ENCODE data around the gene PPM1A. TPM values are rescaled to one million over a fixed set of nuclear protein-coding genes. Genes with fewer than 3 reads are reported as not detected.

PPM1A gene
- total and polyA plus RNA-seq, 2 donors (not counting 1 experiment from before 2014, with no cell fraction given) = 15.5 to 59.0 TPM

DNA sequence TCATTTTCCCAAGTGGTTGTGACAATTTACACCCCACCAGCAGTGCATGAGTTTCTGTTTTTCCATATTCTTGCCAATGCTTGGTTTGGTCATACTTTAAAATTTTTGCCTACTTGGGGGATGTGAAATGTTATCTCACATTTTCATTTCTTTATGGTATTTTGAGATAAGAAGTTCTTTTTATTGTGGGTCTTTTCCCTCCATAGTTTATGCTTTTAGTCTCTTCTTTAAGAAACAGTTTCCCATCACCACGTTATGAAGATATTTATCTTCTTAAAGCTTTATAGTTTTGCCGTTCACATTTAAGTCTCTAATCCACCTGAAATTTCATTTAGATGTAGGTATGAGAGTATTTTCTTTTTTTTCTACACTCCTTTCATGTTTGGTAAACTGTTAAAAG is 95.7 kb downstream of the PPM1A start:
- CTCF ChIA-PET = interaction anchor here (1.5 kb wide), 1 partner anchor 908 kb away, joined by 3 read pairs; no protein-coding TSS in a partner anchor
- Mint-ChIP-seq H3K27ac (no peak overlapping the region), H3K4me1 (no peaks in the 10 kb centered on the region), H3K27me3 (peaks cover 8% of the 10 kb centered on the region), H3K9me3 (ENCODE audit: insufficient read depth) (no peaks in the 10 kb centered on the region), H3K4me3 (no peak overlapping the region)
- no CpG with 5 or more reads among the region's 2 CpGs for WGBS (ENCODE audit: insufficient coverage)
- Histone ChIP-seq H3K27ac (ENCODE audit: low read length in 2 of 2) (no peak overlapping the region), H2AFZ (ENCODE audit: insufficient read depth, low read depth, low read length, poor library complexity, severe bottlenecking) (no peak overlapping the region), H3K27me3 (replicated peaks in 1 of 4; ENCODE audit: control extremely low read depth in 1 of 4, control insufficient read depth in 3 of 4, insufficient read depth in 4 of 4, low read length in 3 of 4) (peaks cover 0 to 4% (median under 1%) of the 10 kb centered on the region in 4 experiments), H3K36me3 (replicated peaks in 1 of 2; ENCODE audit: control extremely low read depth in 1 of 2, control insufficient read depth in 1 of 2, extremely low read depth in 1 of 2, insufficient read depth in 2 of 2, low read length in 1 of 2) (no peaks in the 10 kb centered on the region), H3K9me3 (ENCODE audit: control extremely low read depth in 1 of 3, control insufficient read depth in 2 of 3, insufficient read depth in 1 of 3, low read length in 2 of 3) (no peaks in the 10 kb centered on the region), H4K20me1 (ENCODE audit: control insufficient read depth, insufficient read depth, low read length, poor library complexity, severe bottlenecking) (no peaks in the 10 kb centered on the region), H3K4me1 (ENCODE audit: control insufficient read depth in 2 of 2, insufficient read depth in 2 of 2, low read length in 2 of 2) (no peaks in the 10 kb centered on the region), H3K9ac (ENCODE audit: low read length) (no peak overlapping the region), H3K4me3 (ENCODE audit: control extremely low read depth in 1 of 5, extremely low read depth in 1 of 5, insufficient read depth in 1 of 5, low read depth in 2 of 5, low read length in 4 of 5) (no peak overlapping the region), H3K4me2 (replicated peaks; ENCODE audit: low read depth, low read length, poor library complexity, severe bottlenecking) (no peak overlapping the region), H3K79me2 (ENCODE audit: control insufficient read depth, insufficient read depth, low read length) (no peaks in the 10 kb centered on the region)
- TF ChIP-seq EZH2 (IDR thresholded peaks at IDR 0.05; ENCODE audit: borderline replicate concordance, insufficient read depth, low read depth, low read length, poor library complexity, severe bottlenecking) = no peak
- ATAC-seq (ENCODE audit: low read depth) = no peak
- POLR2A ChIA-PET = no interaction called here
- DNase-seq = no peak
- intact Hi-C loops (cut with micrococcal nuclease) = no loop called here

DNA sequence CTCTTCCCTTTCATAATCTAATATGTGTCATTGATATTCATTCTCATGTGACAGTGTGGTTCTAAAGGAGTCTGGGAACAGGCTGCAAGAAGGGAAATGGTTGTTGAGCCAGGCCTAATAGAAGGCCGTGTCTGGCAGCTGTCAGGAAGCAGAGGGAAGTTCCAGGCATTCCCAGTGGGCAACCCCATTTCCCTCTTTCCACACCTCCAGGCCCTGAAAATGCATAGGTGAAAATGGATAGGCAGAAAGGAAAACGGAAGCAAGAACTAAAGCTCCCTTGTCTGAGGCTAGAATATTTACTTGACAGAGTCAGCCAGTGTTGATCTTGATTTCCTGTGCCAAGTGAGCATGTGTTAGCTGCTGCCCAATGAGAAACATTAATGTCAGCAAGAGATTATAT is 97.7 kb downstream of the PPM1A start:
- Histone ChIP-seq H3K9ac (ENCODE audit: low read length) (no peak overlapping the region), H3K27ac (ENCODE audit: low read length in 2 of 2) (no peak overlapping the region), H4K20me1 (ENCODE audit: control insufficient read depth, insufficient read depth, low read length, poor library complexity, severe bottlenecking) (no peaks in the 10 kb centered on the region), H3K4me2 (replicated peaks; ENCODE audit: low read depth, low read length, poor library complexity, severe bottlenecking) (no peak overlapping the region), H3K4me1 (ENCODE audit: control insufficient read depth in 2 of 2, insufficient read depth in 2 of 2, low read length in 2 of 2) (no peaks in the 10 kb centered on the region), H2AFZ (ENCODE audit: insufficient read depth, low read depth, low read length, poor library complexity, severe bottlenecking) (no peak overlapping the region), H3K36me3 (replicated peaks in 1 of 2; ENCODE audit: control extremely low read depth in 1 of 2, control insufficient read depth in 1 of 2, extremely low read depth in 1 of 2, insufficient read depth in 2 of 2, low read length in 1 of 2) (no peaks in the 10 kb centered on the region), H3K9me3 (ENCODE audit: control extremely low read depth in 1 of 3, control insufficient read depth in 2 of 3, insufficient read depth in 1 of 3, low read length in 2 of 3) (no peaks in the 10 kb centered on the region), H3K27me3 (replicated peaks in 1 of 4; ENCODE audit: control extremely low read depth in 1 of 4, control insufficient read depth in 3 of 4, insufficient read depth in 4 of 4, low read length in 3 of 4) (peaks cover 0 to 10% (median 2%) of the 10 kb centered on the region in 4 experiments), H3K4me3 (ENCODE audit: control extremely low read depth in 1 of 5, extremely low read depth in 1 of 5, insufficient read depth in 1 of 5, low read depth in 2 of 5, low read length in 4 of 5) (no peak overlapping the region), H3K79me2 (ENCODE audit: control insufficient read depth, insufficient read depth, low read length) (no peaks in the 10 kb centered on the region)
- ChIA-PET CTCF (interaction anchor here (4.5 kb wide), 1 partner anchor 15 kb away, joined by 37 read pairs; no protein-coding TSS in a partner anchor), POLR2A (no interaction called here)
- TF ChIP-seq, protein P1, sequence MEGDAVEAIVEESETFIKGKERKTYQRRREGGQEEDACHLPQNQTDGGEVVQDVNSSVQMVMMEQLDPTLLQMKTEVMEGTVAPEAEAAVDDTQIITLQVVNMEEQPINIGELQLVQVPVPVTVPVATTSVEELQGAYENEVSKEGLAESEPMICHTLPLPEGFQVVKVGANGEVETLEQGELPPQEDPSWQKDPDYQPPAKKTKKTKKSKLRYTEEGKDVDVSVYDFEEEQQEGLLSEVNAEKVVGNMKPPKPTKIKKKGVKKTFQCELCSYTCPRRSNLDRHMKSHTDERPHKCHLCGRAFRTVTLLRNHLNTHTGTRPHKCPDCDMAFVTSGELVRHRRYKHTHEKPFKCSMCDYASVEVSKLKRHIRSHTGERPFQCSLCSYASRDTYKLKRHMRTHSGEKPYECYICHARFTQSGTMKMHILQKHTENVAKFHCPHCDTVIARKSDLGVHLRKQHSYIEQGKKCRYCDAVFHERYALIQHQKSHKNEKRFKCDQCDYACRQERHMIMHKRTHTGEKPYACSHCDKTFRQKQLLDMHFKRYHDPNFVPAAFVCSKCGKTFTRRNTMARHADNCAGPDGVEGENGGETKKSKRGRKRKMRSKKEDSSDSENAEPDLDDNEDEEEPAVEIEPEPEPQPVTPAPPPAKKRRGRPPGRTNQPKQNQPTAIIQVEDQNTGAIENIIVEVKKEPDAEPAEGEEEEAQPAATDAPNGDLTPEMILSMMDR (IDR thresholded peaks at IDR 0.05) = no peak
- no peak for TF ChIP-seq EZH2 (IDR thresholded peaks at IDR 0.05; ENCODE audit: borderline replicate concordance, insufficient read depth, low read depth, low read length, poor library complexity, severe bottlenecking)
- H3K27ac Mint-ChIP-seq = no peak overlapping the region
- H3K4me1 Mint-ChIP-seq = no peaks in the 10 kb centered on the region
- no peak overlapping the region for H3K4me3 Mint-ChIP-seq
- DNase-seq = no peak
- H3K9me3 Mint-ChIP-seq (ENCODE audit: insufficient read depth) = no peaks in the 10 kb centered on the region
- intact Hi-C loops (cut with micrococcal nuclease) = no loop called here
- no peak for ATAC-seq (ENCODE audit: low read depth)
- WGBS (ENCODE audit: insufficient coverage) = no CpG with 5 or more reads among the region's 2 CpGs
- H3K27me3 Mint-ChIP-seq = peaks cover 9% of the 10 kb centered on the region

All from B cell (primary cell).